HepG2 (cell line): ENCODE measurements around the gene NR2F6. TPM values are rescaled to one million over a fixed set of nuclear protein-coding genes. Genes with fewer than 3 reads are reported as not detected.

Experiments used
- ATAC-seq: fragments of 200-7000 bp; cut with Tn5 transposase; 3 replicates; pipeline ENCODE4 v1.9.1; 2020; ENCODE audit warnings: mild to moderate bottlenecking, moderate library complexity
- BruUV-seq: library from RNA; stranded (reverse); fragments of 400-500 nt; replicated peaks from 2 replicates; lab custom pipeline; 2021; lab: Mats Ljungman, UMichigan
- CTCF ChIA-PET: fragments of 300-600 bp; formaldehyde crosslinking; extraction: SDS; loops from one replicate; lab custom pipeline; 2021; ENCODE audit warnings: low total read pairs, inconsistent platforms, low intra/inter-chr PET ratio; lab: Yijun Ruan, JAX
- POLR2A ChIA-PET: fragments of 350-600 bp; sonication (Branson Sonifier 250); formaldehyde crosslinking; loops from one replicate; lab custom pipeline; 2020; ENCODE audit warnings: antibody characterized with exemption, inconsistent platforms; lab: Yijun Ruan, JAX
- DNase-seq: peaks from one replicate; pipeline ENCODE4 v3.0.0-alpha.2; 2015; ENCODE audit warnings: low spot score
- FAIRE-seq: peaks from 3 replicates; lab custom pipeline; 2011; peaks lifted over from hg19 to GRCh38; lab: Jason Lieb, UNC
- H2AFZ ChIP-seq: one replicate; pipeline ENCODE4 v1.6.1; 2011; ENCODE audit warnings: low read length, inconsistent platforms
- H3K27ac ChIP-seq: fragments of 300-600 bp; 3 replicates; pipeline ENCODE4 v1.8.0; 2011; ENCODE audit warnings: mixed run types, mild to moderate bottlenecking, mixed read lengths, low read length, inconsistent platforms; ENCODE audit not compliant: insufficient read depth; ENCODE audit errors: extremely low read length
- H3K27me3 ChIP-seq, 2 experiments: fragments of 200-600 bp in 1 of 2; 2 replicates in 1 of 2; 3 replicates in 1 of 2; pipeline versions ENCODE4 v1.6.0 to v1.8.0; 2011; ENCODE audit warnings: low read length in 2 of 2, mild to moderate bottlenecking in 2 of 2, moderate library complexity in 2 of 2, inconsistent platforms in 1 of 2; ENCODE audit not compliant: insufficient read depth in 2 of 2, control insufficient read depth in 1 of 2
- H3K36me3 ChIP-seq, 2 experiments: fragments of 200-600 bp in 1 of 2; replicated peaks in 1 of 2; 2 replicates in 1 of 2; 3 replicates in 1 of 2; pipeline versions ENCODE4 v1.5.1 to v1.8.0; 2011; ENCODE audit warnings: low read length in 2 of 2, inconsistent platforms in 1 of 2; ENCODE audit not compliant: insufficient read depth in 2 of 2, control insufficient read depth in 1 of 2
- H3K4me1 ChIP-seq: 2 replicates; pipeline ENCODE4 v1.5.1; 2012; ENCODE audit warnings: low read length, inconsistent platforms; ENCODE audit not compliant: insufficient read depth
- H3K4me2 ChIP-seq: 2 replicates; pipeline ENCODE4 v1.6.0; 2011; ENCODE audit warnings: low read depth, low read length, inconsistent platforms
- H3K4me3 ChIP-seq, 3 experiments: fragments of 200-600 bp in 1 of 3; sonication (generic), shearing (Covaris generic) in 1 of 3; replicated peaks in 1 of 3; 2 replicates each; pipeline ENCODE4 v1.5.1; 2011 to 2016; ENCODE audit warnings: low read length in 3 of 3, inconsistent platforms in 2 of 3, low read depth in 2 of 3, mild to moderate bottlenecking in 2 of 3, control low read depth in 1 of 3, mixed read lengths in 1 of 3; ENCODE audit not compliant: insufficient read depth in 1 of 3
- H3K79me2 ChIP-seq: one replicate; pipeline ENCODE4 v1.6.1; 2011; ENCODE audit warnings: low read length, inconsistent platforms; ENCODE audit not compliant: insufficient read depth
- H3K9ac ChIP-seq: 2 replicates; pipeline ENCODE4 v1.6.0; 2011; ENCODE audit warnings: mild to moderate bottlenecking, low read depth, low read length, inconsistent platforms; ENCODE audit not compliant: insufficient read depth
- H3K9me3 ChIP-seq: 2 replicates; pipeline ENCODE4 v1.5.1; 2012; ENCODE audit warnings: mild to moderate bottlenecking, low read length
- H4K20me1 ChIP-seq: 2 replicates; pipeline ENCODE4 v1.6.0; 2011; ENCODE audit warnings: inconsistent platforms, mild to moderate bottlenecking, low read length, moderate library complexity; ENCODE audit not compliant: insufficient read depth
- AGO2 ChIP-seq: fragments of 200-400 bp; formaldehyde crosslinking; optimal IDR thresholded peaks from 2 replicates; pipeline ENCODE3; 2017; ENCODE audit warnings: mild to moderate bottlenecking, low read depth, low read length, moderate library complexity
- BRF2 ChIP-seq: sonication (generic); formaldehyde crosslinking; IDR thresholded peaks from 2 replicates; pipeline ENCODE4 v1.8.1; 2022; ENCODE audit warnings: mild to moderate bottlenecking, missing genetic modification reagents
- HES4 ChIP-seq: sonication (generic); formaldehyde crosslinking; IDR thresholded peaks from 2 replicates; pipeline ENCODE4 v1.9.0; 2021; ENCODE audit warnings: mild to moderate bottlenecking, missing genetic modification reagents, borderline replicate concordance
- JARID2 ChIP-seq: sonication (generic); formaldehyde crosslinking; IDR thresholded peaks from 2 replicates; pipeline ENCODE4 v1.8.1; 2023; ENCODE audit warnings: missing genetic modification reagents, inconsistent platforms; ENCODE audit not compliant: insufficient replicate concordance
- KDM2A ChIP-seq: sonication (generic); formaldehyde crosslinking; IDR thresholded peaks from 2 replicates; pipeline ENCODE4 v1.4.0; 2020; ENCODE audit warnings: low read depth, missing genetic modification reagents, borderline replicate concordance
- MYC ChIP-seq: sonication (generic); formaldehyde crosslinking; IDR thresholded peaks from 2 replicates; pipeline ENCODE4 v1.9.0; 2021; ENCODE audit warnings: missing genetic modification reagents, borderline replicate concordance
- POLR2G ChIP-seq: fragments of 200-400 bp; formaldehyde crosslinking; IDR thresholded peaks from 2 replicates; pipeline ENCODE4 v1.6.1; 2018; ENCODE audit warnings: mild to moderate bottlenecking, low read depth, low read length, moderate library complexity
- SOX6 ChIP-seq, 2 experiments: fragments of 450-650 bp in 1 of 2; sonication (generic) in 1 of 2; formaldehyde crosslinking in 1 of 2; IDR thresholded peaks; 2 replicates each; pipeline versions ENCODE4 v1.4.0 to v1.6.1; 2017 to 2020; ENCODE audit warnings: antibody characterized with exemption in 1 of 2, mild to moderate bottlenecking in 1 of 2, missing genetic modification reagents in 1 of 2
- ZFX ChIP-seq: sonication (generic); formaldehyde crosslinking; IDR thresholded peaks from 2 replicates; pipeline ENCODE4 v1.4.0; 2020; ENCODE audit warnings: mild to moderate bottlenecking, low read depth, missing genetic modification reagents, moderate library complexity
- ZNF782 ChIP-seq: sonication (generic); formaldehyde crosslinking; IDR thresholded peaks from 2 replicates; pipeline ENCODE4 v1.4.0; 2020; ENCODE audit warnings: missing genetic modification reagents, mild to moderate bottlenecking, borderline replicate concordance
- WGBS: methylation state at CpG from one replicate; pipeline ENCODE4 v1.1.6; 2017; ENCODE audit warnings: low lambda C conversion rate; 5-methylcytosine and 5-hydroxymethylcytosine counted together
- in situ Hi-C: cut with HindIII; loops from 2 replicates; pipeline ENCODE4 v1.10.0; 2017; ENCODE audit warnings: low pct_unique_long_range_greater_than_20kb; ENCODE audit not compliant: extremely low pct_ligation_motif_present
- intact Hi-C: fragments of 100-400 bp; cut with micrococcal nuclease; formaldehyde crosslinking; loops from one replicate; pipeline ENCODE4 v1.10.0; 2022; ENCODE audit not compliant: unreplicated experiment
- polyA plus RNA-seq, 8 experiments: library from polyadenylated mRNA; depleted of rRNA in 3 of 8; stranded (reverse) in 7 of 8; unstranded in 1 of 8; fragments of >200 nt; fragmentation: Illumina TruSeq in 4 of 8; extraction: Trizol in 4 of 8; gene quantifications; 2 replicates each; pipeline versions ENCODE4 v1.2.1 to v1.2.3, GENCODE V29; 2011 to 2016; ENCODE audit warnings: low read depth in 4 of 8, missing spikeins in 1 of 8, mixed read lengths in 1 of 8; ENCODE audit not compliant: insufficient read depth in 1 of 8
- total RNA-seq, 5 experiments: library from RNA; depleted of rRNA; stranded (reverse); fragments of >200 nt; fragmentation: Illumina TruSeq; extraction: Trizol; gene quantifications; 2 replicates each; pipeline ENCODE4 v1.2.3, GENCODE V29; 2016; ENCODE audit warnings: low read depth in 1 of 5

The NR2F6 gene
- total and polyA plus RNA-seq, 2 of the 13 experiments (the other 11 are each of a cell fraction or from before 2014, with no cell fraction given) = 30.9 to 72.4 TPM

GRCh38 chr19:17229890-17230289 lies 15.8 kb downstream of the NR2F6 start:
- in situ Hi-C loops (no loop called here), intact Hi-C loops (loop anchor here (5.0 kb wide), 1 partner anchor 37 kb away; the partner anchor contains the start of gene BABAM1)
- 92% methylated on average over 2 of the region's 3 CpGs for WGBS
- ChIA-PET POLR2A (interaction anchor here (1.1 to 8.5 kb wide), 3 partner anchors 11 to 18 kb away, joined by 3 to 178 read pairs (median 8); partner anchors contain the start of gene USE1), CTCF (no interaction called here)
- Histone ChIP-seq H3K9ac (no peak overlapping the region), H3K4me2 (no peak overlapping the region), H3K27ac (no peak overlapping the region), H3K79me2 (peaks cover 13% of the 10 kb centered on the region), H3K4me1 (peaks cover 23% of the 10 kb centered on the region), H2AFZ (no peak overlapping the region), H3K27me3 (no peaks in the 10 kb centered on the region; a peak in 1 of 5 replicates), H3K36me3 (peaks cover 11 to 32% of the 10 kb centered on the region in 2 experiments), H3K4me3 (no peak overlapping the region), H4K20me1 (peaks cover 4% of the 10 kb centered on the region; the same call in 1 of the 2 replicates), H3K9me3 (no peaks in the 10 kb centered on the region)
- no TSS peak for BruUV-seq
- TF ChIP-seq MYC (CRISPR knock-in tag) = no peak
- TF ChIP-seq POLR2G = peak; percentile 25; the same call in 1 of the 2 replicates
- no peak for TF ChIP-seq JARID2
- TF ChIP-seq ZFX (CRISPR knock-in tag) = 0 out of 2 replicates have a peak, but pooled peaks have one; percentile 32
- ATAC-seq = no peak
- DNase-seq = no peak
- no peak for FAIRE-seq

- Histone ChIP-seq H3K27me3 (no peaks in the 10 kb centered on the region; a peak in 1 of 5 replicates), H3K36me3 (peaks cover 7 to 17% of the 10 kb centered on the region in 2 experiments; a peak in 4 of 5 replicates), H3K9ac (peak overlapping the region; percentile 21; the same call in 1 of the 2 replicates), H3K27ac (peak overlapping the region; percentile 34), H3K79me2 (peaks cover 13% of the 10 kb centered on the region), H4K20me1 (no peaks in the 10 kb centered on the region), H3K4me1 (peaks cover 23% of the 10 kb centered on the region), H3K4me2 (peak overlapping the region; percentile 77), H2AFZ (no peak overlapping the region), H3K9me3 (no peaks in the 10 kb centered on the region), H3K4me3 (peak overlapping the region in 1 of 3 experiments; percentile 79; a peak in 3 of 6 replicates)
- ChIA-PET CTCF (no interaction called here), POLR2A (interaction anchor here (1.3 to 8.5 kb wide), 5 partner anchors 13 to 152 kb away, joined by 3 to 178 read pairs (median 24); partner anchors contain the start of genes BABAM1, MYO9B and USE1)
- in situ Hi-C loops = no loop called here
- intact Hi-C loops = loop anchor here (2.0 to 5.0 kb wide), 2 partner anchors 19 to 39 kb away; partner anchors contain the start of gene BABAM1
- no peak for DNase-seq
- WGBS = 86% methylated on average over 11 of the region's 13 CpGs
- BruUV-seq = TSS peak; percentile 65
- no peak for FAIRE-seq
- no peak for ATAC-seq
- TF ChIP-seq ZNF782 (CRISPR knock-in tag) = no peak
- TF ChIP-seq SOX6 (IDR thresholded peaks at IDR 0.05) = no peak
- TF ChIP-seq SOX6 (CRISPR knock-in tag; IDR thresholded peaks at IDR 0.05) = no peak
- no peak for TF ChIP-seq KDM2A (CRISPR knock-in tag)
- TF ChIP-seq HES4 (CRISPR knock-in tag) = no peak
- peak; percentile 52 for TF ChIP-seq AGO2
- TF ChIP-seq BRF2 (CRISPR knock-in tag) = no peak
Observed at GRCh38 chr19:17227798-17228367, 17.8 kb downstream of the NR2F6 start.
